HG03135 (cell line): ENCODE results near the gene GMNN.
"Not testable (repeated sequence)": the region's sequence is repeated elsewhere in the genome, so short reads cannot be mapped to it uniquely, and the experiment has no call there.

Experiments used
- ATAC-seq: cut with Tn5 transposase; IDR thresholded peaks from one replicate; pipeline ENCODE4 v1.9.1; 2021; ENCODE audit warnings: mild to moderate bottlenecking, moderate library complexity; ENCODE audit not compliant: unreplicated experiment

The GMNN gene

GRCh38 chr6:24761193-24761835 lies 13.4 kb upstream of the GMNN start:
- ATAC-seq: no peak

GRCh38 chr6:24761851-24762250 lies 12.9 kb upstream of the GMNN start:
- ATAC-seq: no peak

GRCh38 chr6:24763578-24763977 lies 11.2 kb upstream of the GMNN start:
- ATAC-seq: no peak

GRCh38 chr6:24764833-24765828 lies 9.6 kb upstream of the GMNN start:
- not testable (repeated sequence) for ATAC-seq

GRCh38 chr6:24765968-24766367 lies 8.8 kb upstream of the GMNN start:
- not testable (repeated sequence) for ATAC-seq

- ATAC-seq: no peak
Measured at GRCh38 chr6:24766680-24767462, 7.9 kb upstream of the GMNN start.

GRCh38 chr6:24768361-24768760 lies 6.4 kb upstream of the GMNN start:
- no peak for ATAC-seq

GRCh38 chr6:24775520-24776058 lies 852 bp downstream of the GMNN start:
- peak; percentile 9 for ATAC-seq

- no peak for ATAC-seq
Measured at GRCh38 chr6:24777227-24777626, 2.5 kb downstream of the GMNN start.

GRCh38 chr6:24778121-24778520 lies 3.4 kb downstream of the GMNN start:
- no peak for ATAC-seq

- no peak for ATAC-seq
Measured at GRCh38 chr6:24778878-24779277, 4.1 kb downstream of the GMNN start.

- no peak for ATAC-seq
Measured at GRCh38 chr6:24779416-24780016, 4.8 kb downstream of the GMNN start.

GRCh38 chr6:24780206-24780605 lies 5.5 kb downstream of the GMNN start:
- ATAC-seq: no peak

GRCh38 chr6:24788031-24788665 lies 13.4 kb downstream of the GMNN start:
- no peak for ATAC-seq

GRCh38 chr6:24795106-24795505 lies 20.4 kb downstream of the GMNN start:
- no peak for ATAC-seq

- ATAC-seq: no peak
Measured at GRCh38 chr6:24796616-24797290, 22.0 kb downstream of the GMNN start.

GRCh38 chr6:24797596-24798216 lies 23.0 kb downstream of the GMNN start:
- no peak for ATAC-seq

- no peak for ATAC-seq
Measured at GRCh38 chr6:24798740-24799540, 24.2 kb downstream of the GMNN start, which contains the start of gene ARMH2. Gene ARMH2, minus strand, starts transcription at chr6:24798917. Its CDS starts 60 bp downstream, at chr6:24798857.
